Stimulated activated CD4-positive, alpha-beta T cell treated with anti-CD3 and anti-CD28 coated beads, Interleukin-15, amount 100 ng/mL, for 24 hours (primary cell): ENCODE measurements around the gene IL31.
"Not testable (repeated sequence)": the region's sequence is repeated elsewhere in the genome, so short reads cannot be mapped to it uniquely, and the experiment has no call there.

Experiments used
- DNase-seq: peaks from one replicate; pipeline ENCODE4 v3.0.0-alpha.2; 2020

IL31 gene

GRCh38 chr12:122190842-122191668 is 17.0 kb upstream of the IL31 start:
- peak; percentile 81 for DNase-seq

- DNase-seq = no peak
These were observed 15.8 kb upstream of the IL31 start for GRCh38 chr12:122189626-122190475.

- no peak for DNase-seq
These were observed 13.4 kb upstream of the IL31 start for GRCh38 chr12:122187466-122187865.

- DNase-seq = no peak
These were observed 11.6 kb upstream of the IL31 start for GRCh38 chr12:122185494-122186082.

- DNase-seq = no peak
These were observed 11.1 kb upstream of the IL31 start for GRCh38 chr12:122185079-122185478.

GRCh38 chr12:122184517-122184916 is 10.5 kb upstream of the IL31 start:
- DNase-seq = no peak

GRCh38 chr12:122183588-122183940 is 9.5 kb upstream of the IL31 start:
- DNase-seq = no peak

GRCh38 chr12:122182887-122183587 is 9.0 kb upstream of the IL31 start, which contains the start of gene LRRC43:
Gene LRRC43 (plus strand): TSS chr12:122183123. CDS start chr12:122183145, 22 bp downstream.
- DNase-seq = peak; percentile 48

GRCh38 chr12:122176473-122176872 is 2.5 kb upstream of the IL31 start:
- not testable (repeated sequence) for DNase-seq

- DNase-seq = no peak
These were observed 1.6 kb downstream of the IL31 start for GRCh38 chr12:122172262-122172939.

- DNase-seq = no peak
These were observed 2.6 kb downstream of the IL31 start for GRCh38 chr12:122171399-122171798.

GRCh38 chr12:122168492-122168891 is 5.5 kb downstream of the IL31 start:
- DNase-seq = no peak

GRCh38 chr12:122167356-122167925 is 6.6 kb downstream of the IL31 start:
- DNase-seq = no peak

- DNase-seq = peak; percentile 70
These were observed 7.3 kb downstream of the IL31 start for GRCh38 chr12:122166422-122167349.

GRCh38 chr12:122162976-122163375 is 11.0 kb downstream of the IL31 start:
- DNase-seq = no peak

- no peak for DNase-seq
These were observed 12.3 kb downstream of the IL31 start for GRCh38 chr12:122161682-122162081.

- DNase-seq = no peak
These were observed 13.3 kb downstream of the IL31 start for GRCh38 chr12:122160761-122161160.

- DNase-seq = no peak
These were observed 14.1 kb downstream of the IL31 start for GRCh38 chr12:122159882-122160281.

GRCh38 chr12:122158700-122159285 is 15.2 kb downstream of the IL31 start:
- DNase-seq = no peak

GRCh38 chr12:122155705-122156104 is 18.3 kb downstream of the IL31 start:
- DNase-seq = no peak
